CD4-positive, alpha-beta T cell treated with Interleukin-6 at 100 ng/mL for 8 hours (primary cell): Measurements from ENCODE around the gene CLEC2B.

Experiments used
- DNase-seq: peaks from one replicate; pipeline ENCODE4 v3.0.0-alpha.2; 2020; ENCODE audit warnings: mixed read lengths, low spot score

The CLEC2B gene

GRCh38 chr12:9808504-9808903 lies 60.6 kb downstream of the CLEC2B start:
- no peak for DNase-seq

GRCh38 chr12:9806714-9807113 lies 62.4 kb downstream of the CLEC2B start:
- DNase-seq = no peak

- no peak for DNase-seq
Observed at GRCh38 chr12:9805883-9806282, 63.3 kb downstream of the CLEC2B start.
